ENCODE measurements around the gene ATG5. TPM values are rescaled to one million over a fixed set of nuclear protein-coding genes. Genes with fewer than 3 reads are reported as not detected.

The ATG5 gene
- total RNA-seq, 1 experiment from 2014 or later, result 51.4 TPM

- in situ Hi-C loops (cut with HindIII; ENCODE audit: low pct_unique_long_range_greater_than_20kb, low sequenced_read_pairs), result no loop called here
- no peak for DNase-seq (ENCODE audit: low read depth, low spot score)
- no peaks in the 10 kb centered on the region for H3K4me1 ChIP-seq (ENCODE audit: control insufficient read depth, insufficient read depth, low read length)
- no peak overlapping the region for H3K4me3 ChIP-seq (ENCODE audit: low read depth in 2 of 2, low read length in 2 of 2)
- ATAC-seq, result no peak
- no peaks in the 10 kb centered on the region for H3K27me3 ChIP-seq (ENCODE audit: control insufficient read depth, insufficient read depth, low read length)
- no TSS peak for BruUV-seq (replicated peaks)
- TF ChIP-seq SIN3A (IDR thresholded peaks at IDR 0.05; ENCODE audit: borderline replicate concordance, insufficient read depth, low read depth, low read length) (no peak), CTCF (IDR thresholded peaks at IDR 0.05) (no peak), POLR2AphosphoS5 (IDR thresholded peaks at IDR 0.05; ENCODE audit: low read depth, low read length) (no peak), REST (IDR thresholded peaks at IDR 0.05; ENCODE audit: insufficient read depth in 1 of 2, low read depth in 2 of 2, low read length in 1 of 2) (no peak), TCF7L2 (IDR thresholded peaks at IDR 0.05; ENCODE audit: low read depth, low read length) (no peak)
- no peak overlapping the region for H3K27ac ChIP-seq (ENCODE audit: low read length)
- ChIA-PET CTCF (no interaction called here), POLR2A (no interaction called here)
- intact Hi-C loops (cut with micrococcal nuclease; ENCODE audit: unreplicated experiment), result no loop called here
- H3K36me3 ChIP-seq (ENCODE audit: control insufficient read depth, insufficient read depth, low read length), result no peaks in the 10 kb centered on the region
- H3K9me3 ChIP-seq (ENCODE audit: control insufficient read depth, insufficient read depth, low read depth, low read length), result no peaks in the 10 kb centered on the region
Measured at GRCh38 chr6:106170030-106170791, 155.3 kb downstream of the ATG5 start.

GRCh38 chr6:106169517-106169916 is 156.0 kb downstream of the ATG5 start:
- intact Hi-C loops (cut with micrococcal nuclease; ENCODE audit: unreplicated experiment) (no loop called here), in situ Hi-C loops (cut with HindIII; ENCODE audit: low pct_unique_long_range_greater_than_20kb, low sequenced_read_pairs) (no loop called here)
- TF ChIP-seq POLR2AphosphoS5 (IDR thresholded peaks at IDR 0.05; ENCODE audit: low read depth, low read length), result no peak
- TF ChIP-seq CTCF (IDR thresholded peaks at IDR 0.05), result no peak
- no peak for TF ChIP-seq TCF7L2 (IDR thresholded peaks at IDR 0.05; ENCODE audit: low read depth, low read length)
- no peak for TF ChIP-seq SIN3A (IDR thresholded peaks at IDR 0.05; ENCODE audit: borderline replicate concordance, insufficient read depth, low read depth, low read length)
- TF ChIP-seq REST (IDR thresholded peaks at IDR 0.05; ENCODE audit: insufficient read depth in 1 of 2, low read depth in 2 of 2, low read length in 1 of 2), result no peak
- Histone ChIP-seq H3K27ac (ENCODE audit: low read length) (no peak overlapping the region), H3K36me3 (ENCODE audit: control insufficient read depth, insufficient read depth, low read length) (no peaks in the 10 kb centered on the region), H3K27me3 (ENCODE audit: control insufficient read depth, insufficient read depth, low read length) (no peaks in the 10 kb centered on the region), H3K9me3 (ENCODE audit: control insufficient read depth, insufficient read depth, low read depth, low read length) (no peaks in the 10 kb centered on the region), H3K4me1 (ENCODE audit: control insufficient read depth, insufficient read depth, low read length) (no peaks in the 10 kb centered on the region), H3K4me3 (ENCODE audit: low read depth in 2 of 2, low read length in 2 of 2) (no peak overlapping the region)
- POLR2A ChIA-PET, result no interaction called here
- ATAC-seq (no peak), DNase-seq (ENCODE audit: low read depth, low spot score) (no peak)
- CTCF ChIA-PET, result no interaction called here
- BruUV-seq (replicated peaks), result no TSS peak

All from Panc1 (cell line).